HG02588 (cell line): ENCODE measurements around the gene CD300H.

Experiments
- ATAC-seq: cut with Tn5 transposase; IDR thresholded peaks from one replicate; pipeline ENCODE4 v1.9.1; 2021; ENCODE audit warnings: mild to moderate bottlenecking, moderate library complexity; ENCODE audit not compliant: unreplicated experiment

The CD300H gene

GRCh38 chr17:74552037-74552436, 15.3 kb downstream of the CD300H start:
- ATAC-seq: no peak

- ATAC-seq: no peak
Observed at GRCh38 chr17:74550602-74551001, 16.7 kb downstream of the CD300H start.

- ATAC-seq: no peak
Observed at GRCh38 chr17:74549343-74549742, 18.0 kb downstream of the CD300H start.

DNA sequence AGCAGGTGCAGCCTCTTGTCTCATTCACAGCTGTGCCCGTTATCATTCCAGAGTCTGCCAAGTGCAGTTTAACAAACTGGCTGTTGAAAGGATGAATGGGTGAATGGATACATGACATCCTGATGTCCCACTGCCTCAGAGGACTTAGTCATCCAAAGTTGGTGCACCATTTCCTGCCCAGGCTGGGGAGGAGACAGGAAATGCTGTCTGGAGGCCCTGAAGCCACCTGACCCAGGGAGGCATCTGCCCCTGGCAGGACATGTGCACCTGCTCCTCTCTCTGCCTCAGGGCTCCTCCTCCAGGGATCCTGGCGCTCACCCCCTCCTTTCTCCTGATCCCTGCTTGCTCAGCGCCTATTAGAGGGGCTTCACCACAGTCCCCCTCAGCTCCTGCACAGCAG, 19.6 kb downstream of the CD300H start:
- ATAC-seq: no peak

- no peak for ATAC-seq
Observed at GRCh38 chr17:74547264-74547663, 20.0 kb downstream of the CD300H start.

DNA sequence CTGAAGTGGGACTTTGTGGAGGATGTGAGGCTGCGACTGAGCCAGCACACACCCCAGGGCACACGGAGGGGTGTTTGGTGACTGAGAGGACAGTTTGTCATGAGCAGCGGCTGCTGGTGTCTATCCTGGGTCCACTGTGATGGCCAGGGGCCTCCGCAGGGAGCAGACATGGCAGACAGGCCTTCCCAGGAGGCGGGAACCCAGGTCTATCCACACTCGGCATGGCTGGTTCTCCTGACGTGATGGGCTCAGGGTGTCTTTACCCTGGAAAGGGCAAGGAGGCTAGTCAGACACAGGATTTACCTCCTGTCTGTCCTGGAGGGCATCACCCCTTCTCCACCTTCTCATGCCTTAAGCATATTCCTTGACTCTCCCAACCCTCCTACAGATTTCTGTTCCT, 20.7 kb downstream of the CD300H start:
- ATAC-seq: no peak

GRCh38 chr17:74545843-74546230, 21.5 kb downstream of the CD300H start, which contains the start of gene CD300C:
Gene CD300C, minus strand, starts transcription at chr17:74546115. Its CDS starts 333 bp downstream, at chr17:74545782.
- ATAC-seq: no peak

DNA sequence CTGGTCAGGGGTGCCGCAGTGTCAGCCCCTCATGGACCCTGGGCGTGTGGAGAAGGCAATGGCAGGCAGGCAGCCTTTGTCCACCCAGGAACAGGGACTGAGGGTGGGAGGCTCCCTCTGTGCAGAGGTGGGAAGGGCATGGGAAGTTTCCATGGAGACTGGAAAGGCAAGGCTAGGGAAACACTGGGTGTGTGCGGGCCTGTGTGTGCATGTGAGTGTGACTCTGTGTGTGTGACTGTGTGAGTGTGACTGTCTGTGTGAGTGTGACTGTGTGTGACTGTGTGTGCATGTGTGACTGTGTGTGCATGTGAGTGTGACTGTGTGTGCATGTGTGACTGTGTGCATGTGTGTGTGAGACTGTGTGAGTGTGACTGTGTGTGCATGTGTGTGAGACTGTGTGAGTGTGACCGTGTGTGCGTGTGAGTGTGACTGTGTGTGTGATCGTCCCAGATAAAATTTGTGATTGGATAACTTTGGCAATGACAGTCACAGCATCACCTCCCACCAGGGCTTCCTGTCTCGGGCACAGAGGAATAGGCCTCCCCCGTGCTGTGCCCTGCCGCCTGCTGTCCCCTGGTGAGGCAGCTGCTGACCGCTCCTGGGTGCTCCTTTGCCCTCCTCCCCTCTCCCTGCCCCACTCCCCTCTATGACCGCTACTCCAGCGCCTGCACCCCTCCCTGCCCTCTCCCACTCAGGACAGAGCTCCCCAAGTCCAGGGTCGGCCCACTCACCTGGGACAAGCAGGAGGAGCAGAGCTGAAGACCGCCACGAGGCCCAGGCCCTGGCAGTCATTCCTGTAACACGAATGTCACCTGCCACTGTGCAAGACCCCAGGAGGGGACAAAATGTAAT, 22.1 kb downstream of the CD300H start:
- ATAC-seq: no peak

DNA sequence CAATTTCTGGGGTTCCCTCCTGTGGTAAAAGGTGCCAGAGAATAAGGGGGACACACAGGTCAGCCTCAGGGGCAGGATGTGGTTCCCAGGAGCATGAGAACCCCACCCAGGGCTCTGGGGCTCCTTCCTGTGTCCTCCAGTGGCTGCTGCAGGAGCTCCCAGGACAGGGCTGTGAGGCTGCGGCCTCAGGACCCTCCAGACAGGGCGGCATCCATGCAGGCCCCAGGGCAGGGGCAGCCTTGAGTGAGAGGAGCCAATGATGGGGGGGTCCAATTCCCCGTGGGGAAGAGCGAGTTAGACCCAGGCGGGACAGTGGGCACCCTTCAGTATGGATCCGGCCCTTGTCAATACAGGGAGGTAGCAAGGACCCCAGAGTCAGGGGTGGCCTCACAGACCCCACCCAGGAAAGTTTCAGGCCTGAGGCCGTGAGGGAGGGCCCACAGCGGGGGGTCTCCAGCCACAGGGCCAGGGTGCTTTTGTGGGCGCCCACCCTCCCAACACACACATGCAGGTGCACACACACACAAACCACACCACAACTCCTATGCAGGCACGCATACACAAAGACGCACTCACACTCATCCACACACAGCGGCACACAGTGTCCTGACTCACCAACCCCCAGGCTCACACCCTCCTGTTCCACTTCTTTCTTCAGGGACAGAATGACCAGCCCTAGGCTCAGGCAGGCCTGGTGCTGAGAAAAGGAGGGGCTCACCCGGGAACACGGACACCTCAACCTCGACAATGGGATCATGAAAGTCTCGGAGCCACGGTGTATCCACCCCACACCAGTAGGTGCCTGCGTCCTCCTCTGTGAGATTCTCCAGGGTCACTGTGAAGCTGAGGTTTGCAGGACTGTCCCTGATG, 23.2 kb downstream of the CD300H start:
- ATAC-seq: no peak

GRCh38 chr17:74543406-74543805, 23.9 kb downstream of the CD300H start:
- ATAC-seq: no peak

DNA sequence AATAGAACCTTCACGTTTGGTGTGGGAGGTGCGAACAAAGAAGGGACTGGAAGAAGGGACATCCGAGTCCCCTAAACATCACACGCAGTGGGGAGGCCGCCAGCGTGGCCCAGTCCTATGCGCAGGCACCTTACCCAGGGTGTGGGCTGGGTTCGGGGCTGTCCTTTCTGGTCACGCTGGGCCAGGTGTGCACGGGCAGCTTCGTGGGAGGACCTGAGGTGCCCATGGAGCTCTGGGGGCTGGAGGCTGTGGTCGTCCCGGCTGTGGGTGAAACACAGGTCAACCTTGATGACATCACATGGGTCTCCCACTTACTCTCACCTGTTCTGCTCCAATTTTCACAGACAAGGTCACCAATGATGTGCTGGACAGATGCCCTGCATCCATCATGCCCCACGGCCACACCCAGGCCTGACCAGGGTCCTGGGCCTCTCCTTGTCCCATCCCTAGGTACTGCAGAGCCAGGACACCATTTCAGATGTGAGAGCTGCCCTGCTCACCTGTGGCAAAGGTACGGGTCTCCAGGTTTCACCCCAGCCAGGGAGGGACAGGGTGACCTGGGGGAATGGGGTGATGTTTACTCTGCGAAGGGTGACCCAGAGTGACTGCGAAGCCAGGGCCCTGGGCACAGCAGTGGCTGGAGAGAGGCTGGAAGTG, 24.5 kb downstream of the CD300H start:
- no peak for ATAC-seq

DNA sequence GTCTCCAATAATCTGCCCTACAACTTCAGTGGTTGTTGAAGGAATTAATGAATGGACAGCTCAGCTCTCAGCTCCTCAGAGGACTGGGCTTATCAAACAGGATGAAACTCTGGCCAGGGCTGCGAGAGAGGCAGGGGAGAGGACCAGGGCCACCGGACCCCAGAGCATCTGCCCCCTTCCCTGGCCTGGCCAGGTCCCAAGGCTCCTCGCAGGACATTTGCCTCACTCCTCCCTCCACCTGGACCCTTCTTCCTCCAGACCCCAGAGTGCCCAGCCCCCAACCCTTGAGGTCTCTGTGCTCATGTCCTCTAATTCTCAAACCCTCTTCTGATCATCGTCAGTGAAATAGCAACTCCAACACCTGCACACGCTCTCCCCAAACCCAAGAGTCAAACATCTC, 25.1 kb downstream of the CD300H start:
- ATAC-seq: no peak

GRCh38 chr17:74541176-74542111, 25.9 kb downstream of the CD300H start:
- ATAC-seq: no peak

DNA sequence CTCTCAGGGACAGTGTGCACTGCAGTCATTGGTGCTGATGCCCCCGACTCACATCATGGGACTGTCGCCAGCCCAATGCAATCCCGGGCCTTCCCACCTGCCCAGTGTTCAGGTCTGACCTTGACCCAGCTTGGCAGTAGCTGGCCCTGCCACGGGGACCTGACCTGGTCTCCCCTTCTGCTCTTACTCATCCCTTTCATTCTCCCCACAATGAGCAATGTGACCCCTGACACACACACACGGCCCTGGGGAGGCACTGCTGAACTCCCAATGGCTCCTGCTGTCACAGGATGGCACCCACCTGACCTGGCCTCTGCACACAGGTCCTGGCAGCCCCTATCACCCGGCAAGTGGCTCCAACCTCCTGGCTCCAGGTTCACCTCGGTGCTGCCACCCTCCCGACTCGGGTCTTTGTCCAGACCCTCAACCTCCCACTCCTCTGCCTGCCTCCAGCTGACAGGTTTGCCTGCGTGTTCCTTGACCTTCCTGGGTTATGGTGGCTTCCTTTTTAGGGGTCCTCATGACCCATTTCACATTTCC, 28.0 kb downstream of the CD300H start:
- ATAC-seq: no peak

DNA sequence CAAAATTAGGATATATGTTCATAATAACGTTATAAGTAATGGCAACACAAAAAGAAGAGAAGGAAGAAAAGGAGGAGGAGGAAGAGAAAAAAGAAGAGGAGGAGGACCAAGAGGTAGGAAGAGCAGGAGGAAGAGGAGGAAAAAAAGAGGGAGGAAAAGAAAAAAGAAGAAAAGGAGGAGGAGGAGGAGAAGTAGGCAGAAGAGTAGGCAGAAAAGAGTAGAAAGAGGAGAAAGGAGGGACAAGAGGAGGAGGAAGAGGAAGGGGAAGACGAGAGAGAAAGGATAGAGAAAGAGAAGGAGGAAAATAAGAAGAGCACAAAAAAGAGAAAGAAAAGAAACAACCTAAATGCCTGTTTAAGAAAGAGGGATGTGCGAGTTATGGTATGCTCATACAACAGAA, 30.4 kb downstream of the CD300H start:
- ATAC-seq: no peak

DNA sequence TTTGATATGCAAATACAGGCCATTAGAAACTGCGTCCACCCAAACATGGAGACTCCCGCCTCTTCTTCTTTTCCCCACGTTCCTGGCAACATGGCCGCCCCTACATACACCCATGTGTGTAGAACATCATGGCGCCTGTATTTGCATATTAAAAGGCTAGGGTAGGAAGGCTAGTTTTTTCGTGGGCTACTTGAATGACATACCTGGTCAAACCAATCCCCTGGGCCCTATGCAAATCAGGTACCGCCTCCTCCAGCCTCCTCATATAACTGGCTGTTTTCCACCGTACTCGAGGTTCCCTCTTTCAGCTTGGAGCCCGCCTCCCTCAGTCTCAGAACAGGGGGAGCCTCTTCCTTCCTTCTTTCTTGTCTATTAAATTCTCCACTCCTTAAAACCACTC, 35.2 kb downstream of the CD300H start:
- ATAC-seq: no peak

GRCh38 chr17:74531231-74531761, 36.0 kb downstream of the CD300H start, which contains the start of gene CD300LB:
Gene CD300LB, minus strand, starts transcription at chr17:74531475. Its CDS starts 125 bp downstream, at chr17:74531350.
- ATAC-seq: no peak

GRCh38 chr17:74530831-74531150, 36.5 kb downstream of the CD300H start:
- no peak for ATAC-seq

DNA sequence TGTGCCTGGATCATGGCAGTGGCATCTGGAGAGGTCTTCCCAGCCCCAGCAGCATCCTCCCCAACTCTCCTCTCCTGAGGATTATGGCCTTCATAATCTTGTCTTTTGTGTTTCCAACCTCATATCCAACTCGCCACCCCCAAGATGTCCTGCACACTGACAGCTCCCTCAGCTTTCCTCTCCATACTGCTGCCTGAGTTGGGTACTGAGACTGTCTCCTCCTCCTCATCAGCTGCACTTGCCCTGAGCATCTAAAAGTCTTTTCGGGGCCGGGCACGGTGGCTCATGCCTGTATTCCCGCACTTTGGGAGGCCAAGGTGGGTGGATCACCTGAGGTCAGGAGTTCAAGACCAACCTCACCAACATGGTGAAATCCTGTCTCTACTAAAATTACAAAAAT, 38.1 kb downstream of the CD300H start:
- ATAC-seq: no peak
